CD4-positive, alpha-beta T cell treated with Interleukin-1 beta for 1 hour (primary cell): Measurements from ENCODE around the gene AFAP1L1.

ENCODE experiments used
- DNase-seq, 2 donors: peaks; one replicate each; pipeline ENCODE4 v3.0.0-alpha.2; 2020 to 2022

AFAP1L1 gene

DNA sequence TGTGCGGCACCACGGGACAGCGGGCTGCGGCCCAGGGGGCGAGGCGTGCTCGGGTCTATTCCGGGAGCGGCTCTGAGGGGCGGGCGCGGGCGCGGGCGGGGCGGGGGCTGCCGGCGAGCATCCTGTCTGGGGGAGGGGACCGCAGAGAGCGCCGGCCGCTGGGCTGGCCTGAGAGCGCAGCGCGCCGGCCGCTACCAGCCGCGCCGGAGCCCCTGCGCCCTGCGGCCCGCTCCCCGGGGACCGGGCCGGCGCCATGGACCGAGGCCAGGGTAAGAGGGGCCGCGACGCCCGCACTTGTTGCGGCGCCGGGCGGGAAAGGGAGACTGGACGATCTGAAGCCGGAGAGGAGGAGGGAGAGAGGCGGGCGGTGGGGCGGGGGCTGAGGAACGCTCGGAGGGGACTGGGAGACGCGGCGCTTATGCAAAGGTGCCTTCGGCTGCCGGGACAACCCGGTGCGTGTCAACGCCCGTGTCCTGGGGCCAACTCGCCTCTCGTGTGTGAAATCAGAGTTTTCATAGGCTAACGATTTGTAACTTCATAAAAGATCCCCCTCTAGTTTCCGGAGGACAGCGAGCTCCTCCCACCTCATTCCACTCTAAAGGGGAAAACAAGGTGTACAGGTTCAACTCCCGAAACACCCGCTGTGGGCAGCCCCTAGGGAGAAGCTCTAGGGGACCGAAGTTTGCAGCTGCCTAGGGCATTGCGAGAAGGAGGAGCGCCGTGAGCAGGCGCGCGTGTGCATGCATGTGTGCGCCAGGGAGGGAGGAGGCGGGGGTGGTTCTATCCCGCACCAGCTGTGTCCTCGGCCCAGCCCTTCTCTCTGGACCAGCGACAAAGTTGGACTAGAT is at the start of gene AFAP1L1:
AFAP1L1 (plus strand) TSS at position 144 of the 848 bp plus-strand sequence; CDS start at position 254, 110 bp downstream.
- no peak for DNase-seq

DNA sequence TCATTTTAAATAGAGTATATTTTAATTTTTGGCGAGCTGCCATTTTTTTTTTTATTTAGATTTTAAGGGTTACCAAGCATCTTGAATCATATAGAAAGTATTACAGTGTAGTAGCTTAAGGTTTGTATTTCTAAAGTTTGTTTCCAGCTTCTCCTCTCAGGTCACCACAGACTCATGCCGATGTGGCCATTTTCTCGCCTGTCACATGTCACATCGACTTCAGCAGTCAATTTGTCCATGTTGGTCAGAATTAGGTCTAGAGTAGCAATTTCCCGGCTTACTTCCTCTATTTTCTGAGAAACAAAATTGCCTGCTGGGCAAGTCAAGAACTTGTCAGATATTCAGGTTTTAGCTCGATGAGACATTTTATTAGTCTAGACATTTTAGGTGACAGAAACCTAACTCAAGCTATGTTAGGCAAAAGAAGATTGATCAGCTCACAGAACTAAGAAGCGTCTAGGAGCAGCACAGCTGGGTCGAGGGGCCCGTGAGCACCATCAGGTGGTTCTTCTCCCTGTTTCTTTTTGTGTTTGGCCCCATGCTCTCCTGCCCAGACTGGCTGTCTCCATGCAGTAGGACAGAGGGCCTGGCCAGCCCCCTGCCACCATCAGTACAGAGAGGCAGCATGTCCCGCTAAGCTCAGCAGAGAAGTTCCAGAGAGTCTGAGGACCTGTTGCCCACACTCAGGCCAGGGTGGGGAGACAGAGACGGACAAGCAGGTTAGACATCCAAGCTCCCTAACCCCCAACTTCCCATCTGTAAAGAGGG is 48.4 kb upstream of the AFAP1L1 start:
- DNase-seq, result no peak

DNA sequence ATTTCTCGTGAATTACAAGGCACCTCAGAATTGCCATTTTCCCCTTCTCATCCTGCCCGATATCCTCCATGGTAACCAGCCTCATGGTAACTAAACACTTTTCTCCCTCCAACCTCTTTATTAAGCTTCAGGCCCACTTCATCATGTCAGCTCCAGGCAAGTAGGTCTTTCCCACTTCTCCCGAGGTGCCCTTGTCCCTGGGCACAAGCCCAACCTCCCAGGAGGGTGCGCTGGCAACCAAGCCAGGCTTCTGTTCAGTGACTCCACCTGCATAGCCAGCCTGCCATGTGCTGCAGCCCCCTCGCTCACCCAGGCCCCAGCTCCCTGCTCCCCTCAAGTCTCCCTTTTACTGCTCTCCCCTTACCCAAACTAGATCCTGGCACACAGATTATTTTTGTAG is 47.4 kb upstream of the AFAP1L1 start:
- DNase-seq, result no peak

DNA sequence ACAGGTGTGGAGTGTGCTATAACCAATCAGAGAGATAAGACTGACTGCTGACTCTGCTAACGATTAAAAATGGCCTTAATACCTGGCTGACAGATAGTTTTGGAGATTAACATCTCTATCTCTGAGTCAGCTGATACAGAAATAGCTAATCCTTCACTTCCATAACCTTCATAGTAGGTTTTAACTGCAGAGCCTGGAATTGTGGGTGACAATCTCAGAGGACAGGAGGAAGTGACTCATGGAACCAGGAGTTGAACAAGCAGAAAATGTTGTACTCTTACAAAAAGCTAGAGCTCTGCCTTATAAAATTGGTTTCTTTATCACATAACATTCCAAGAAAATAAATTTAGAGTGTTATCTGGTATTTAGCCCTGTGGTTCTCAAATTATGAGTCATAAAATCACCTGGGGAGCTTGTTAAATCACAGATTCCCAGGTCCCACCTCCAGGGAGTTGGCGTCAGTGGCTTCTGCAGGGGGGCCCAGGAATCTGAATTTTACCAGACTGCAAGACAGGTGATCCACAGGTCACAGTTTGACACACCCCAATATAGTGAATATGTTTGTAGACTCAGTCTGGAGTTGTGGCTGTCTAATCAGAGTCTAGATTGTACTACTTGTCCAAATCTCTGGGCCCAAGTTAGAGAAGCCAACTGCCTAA is 44.4 kb upstream of the AFAP1L1 start:
- no peak for DNase-seq

DNA sequence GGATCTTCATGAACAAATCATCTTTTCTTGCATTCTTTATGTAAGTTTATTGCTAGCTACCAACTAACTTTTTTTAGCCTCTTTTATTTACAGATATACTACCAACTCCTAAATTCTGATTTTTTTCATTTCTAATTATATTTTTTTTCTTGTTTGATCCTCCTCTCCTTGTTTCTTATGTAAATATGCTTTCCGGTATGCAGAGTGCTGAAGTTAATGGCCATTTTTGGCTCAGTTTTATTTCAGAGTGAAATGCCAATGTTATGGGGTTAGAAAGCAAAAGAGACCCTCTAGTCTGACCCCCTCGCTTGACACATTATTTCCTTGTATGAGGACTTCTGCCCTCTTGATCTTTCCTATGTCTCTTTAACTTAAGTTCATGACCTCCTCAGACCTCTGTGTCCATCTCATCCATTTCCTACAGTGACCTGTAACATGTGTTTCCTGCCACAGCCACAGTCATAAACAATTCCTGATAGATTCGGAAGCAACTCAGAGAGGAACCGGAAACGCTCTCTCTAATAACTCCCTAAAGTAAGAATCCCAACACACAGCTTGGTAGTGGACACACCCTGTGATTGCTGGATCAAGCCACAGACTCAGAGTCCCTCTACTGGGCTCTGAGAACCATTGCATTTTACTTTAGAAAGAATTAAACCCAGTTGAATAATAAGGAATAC is 42.9 kb upstream of the AFAP1L1 start:
- DNase-seq, result no peak

DNA sequence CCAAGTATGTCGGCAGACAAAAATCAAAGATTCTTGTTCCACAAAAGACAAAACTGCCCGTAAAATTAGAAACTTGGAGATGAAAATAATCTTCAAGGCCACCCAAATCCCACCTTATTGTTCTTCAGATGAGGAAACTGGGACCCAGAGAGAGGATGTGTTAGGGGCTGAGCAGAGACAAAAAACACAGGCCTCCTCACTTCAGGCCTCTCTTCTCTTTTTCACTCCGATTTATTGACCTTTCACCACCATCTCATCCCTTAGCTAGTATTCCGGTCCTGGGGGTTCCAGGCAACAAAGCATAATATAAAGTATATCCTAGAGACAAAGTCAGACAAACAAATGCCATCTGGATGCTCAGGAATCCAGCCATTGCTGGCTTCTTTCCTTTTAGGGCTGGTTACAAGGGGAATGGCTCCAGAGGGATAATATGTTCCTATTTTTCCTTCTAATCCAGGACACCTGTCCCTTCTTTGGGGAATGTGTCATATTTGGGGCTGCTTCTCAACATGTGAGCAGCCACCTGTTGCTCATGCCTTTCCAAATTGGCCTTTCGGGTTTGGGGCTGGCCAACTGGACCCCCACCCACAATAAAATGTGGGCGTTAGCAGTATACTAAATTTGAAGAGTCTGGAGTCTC is 42.2 kb upstream of the AFAP1L1 start:
- no peak for DNase-seq

DNA sequence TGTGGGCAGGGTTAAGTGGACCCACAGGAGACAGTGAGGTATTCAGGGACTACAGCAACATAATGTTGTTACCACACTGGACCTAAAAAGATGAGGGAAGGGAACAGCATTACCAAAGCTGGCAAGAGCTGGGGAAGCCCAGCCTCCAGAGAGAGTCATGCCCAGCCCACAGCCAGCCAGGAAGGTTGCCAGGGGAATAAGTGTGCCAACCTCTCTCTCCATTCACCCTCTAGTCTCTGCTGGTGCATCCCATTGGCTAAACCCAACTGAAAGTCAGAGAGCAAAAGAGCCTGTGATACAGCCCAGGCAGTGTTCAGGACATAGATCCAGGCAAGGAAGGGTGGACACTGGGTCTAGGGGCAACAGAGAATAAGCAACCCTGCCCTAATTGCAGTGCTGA is 35.8 kb upstream of the AFAP1L1 start:
- no peak for DNase-seq

DNA sequence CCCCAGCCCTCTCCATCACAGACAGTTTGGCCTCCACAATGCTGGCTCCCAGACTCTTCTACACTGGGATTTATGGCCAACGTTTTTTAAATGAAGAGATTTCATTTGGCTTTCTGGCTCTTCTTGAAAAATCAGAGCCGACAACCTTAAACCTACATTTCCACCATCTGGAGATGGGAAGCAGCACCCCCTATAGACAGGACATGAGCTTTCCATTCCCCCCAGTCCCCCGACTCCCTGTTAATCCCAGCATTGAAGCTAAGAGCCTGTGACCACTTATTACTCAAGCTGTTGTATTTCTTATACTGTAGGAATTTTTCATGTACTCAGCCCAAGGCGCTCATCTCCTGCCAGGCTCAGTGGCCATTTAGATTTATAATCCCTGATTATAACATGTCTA is 34.0 kb upstream of the AFAP1L1 start:
- DNase-seq, result no peak

DNA sequence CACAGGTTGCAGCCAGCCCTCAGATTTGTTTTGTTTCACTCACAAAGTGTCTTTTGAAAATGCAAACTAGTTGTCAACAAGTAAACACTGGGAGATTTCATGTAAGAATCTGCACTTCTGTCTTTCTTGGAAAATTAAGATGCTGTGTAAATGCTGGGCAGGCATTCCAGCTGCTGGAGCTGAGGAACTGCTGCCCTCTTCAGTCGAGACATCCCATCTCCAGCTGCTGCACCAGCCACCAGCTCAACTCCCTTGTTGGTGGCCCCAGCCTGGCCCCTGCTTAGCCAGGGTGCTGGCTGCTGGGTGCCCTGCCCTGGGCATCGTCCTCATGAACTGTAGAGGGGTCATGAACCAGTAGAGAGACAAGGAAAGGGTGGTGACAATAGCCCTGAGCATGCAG is 33.1 kb upstream of the AFAP1L1 start:
- no peak for DNase-seq

DNA sequence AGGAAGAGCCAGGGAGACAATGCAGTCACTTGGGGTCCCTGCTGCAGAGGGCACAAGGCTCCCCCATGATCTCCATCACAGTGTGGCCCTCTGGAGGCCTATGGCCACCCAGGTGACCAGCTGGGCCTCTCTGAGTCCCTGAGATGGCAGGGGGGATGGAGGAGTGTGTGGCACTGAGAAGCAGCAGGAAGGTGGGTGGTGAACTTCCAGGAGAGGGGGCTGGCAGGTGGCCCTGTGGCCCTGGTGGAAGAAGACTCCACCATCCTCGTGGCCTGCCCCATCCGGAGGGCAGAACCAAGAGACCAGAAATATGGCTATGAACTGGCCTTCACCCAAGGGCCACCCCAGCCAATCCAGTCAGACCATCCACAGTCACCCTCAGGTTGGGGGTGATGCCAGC is 31.7 kb upstream of the AFAP1L1 start:
- DNase-seq, result no peak

DNA sequence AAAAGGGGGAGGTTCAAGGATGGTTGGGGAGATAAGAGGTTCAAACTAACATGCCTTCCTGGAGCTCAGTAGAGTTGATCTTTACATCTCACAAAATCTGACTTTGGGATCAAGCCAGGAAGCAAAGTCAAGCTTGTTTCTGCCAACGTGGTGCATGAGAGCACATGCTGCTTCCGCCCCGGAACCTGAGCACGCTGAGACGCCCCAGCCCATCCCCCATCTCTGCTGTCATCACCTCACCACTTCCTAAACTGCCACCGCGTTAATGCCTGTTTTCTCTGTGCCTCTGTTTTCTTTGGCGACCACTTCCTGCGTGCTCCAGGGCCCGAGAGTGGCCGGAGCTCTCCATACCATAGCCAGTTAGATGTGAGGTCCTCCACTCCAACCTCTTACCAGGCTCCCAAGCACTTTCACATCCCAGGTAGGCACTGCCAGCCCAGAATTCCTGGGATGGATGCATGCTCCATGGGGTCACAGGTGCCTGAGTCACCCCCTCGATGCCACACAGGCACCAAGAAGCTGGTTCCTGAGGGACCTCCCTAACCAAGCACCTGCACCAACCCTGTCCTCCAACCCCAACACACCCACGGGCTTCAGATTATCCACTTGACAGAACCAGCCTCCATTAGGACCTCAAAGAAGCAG is 31.2 kb upstream of the AFAP1L1 start:
- DNase-seq, result peak; percentile 67 to 74

DNA sequence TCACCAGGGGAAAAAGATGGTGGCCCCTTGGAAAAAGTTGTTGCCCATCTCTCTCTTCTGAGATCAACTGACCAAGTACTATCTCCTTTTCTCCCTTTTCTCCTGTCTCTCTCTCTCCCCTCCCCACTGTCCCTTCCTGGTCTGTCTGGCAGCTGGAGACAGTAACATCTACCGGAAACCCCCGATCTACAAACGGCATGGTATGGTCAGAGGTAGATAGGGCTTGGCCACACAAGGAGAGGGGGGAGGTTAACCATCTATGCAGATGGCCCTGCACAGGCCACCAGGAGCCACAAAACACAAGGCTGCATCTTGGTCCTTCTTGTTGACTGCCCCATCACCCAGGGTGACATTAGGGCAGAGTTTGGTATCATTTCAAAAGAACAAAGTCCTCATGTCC is 29.3 kb upstream of the AFAP1L1 start:
- DNase-seq, result no peak

DNA sequence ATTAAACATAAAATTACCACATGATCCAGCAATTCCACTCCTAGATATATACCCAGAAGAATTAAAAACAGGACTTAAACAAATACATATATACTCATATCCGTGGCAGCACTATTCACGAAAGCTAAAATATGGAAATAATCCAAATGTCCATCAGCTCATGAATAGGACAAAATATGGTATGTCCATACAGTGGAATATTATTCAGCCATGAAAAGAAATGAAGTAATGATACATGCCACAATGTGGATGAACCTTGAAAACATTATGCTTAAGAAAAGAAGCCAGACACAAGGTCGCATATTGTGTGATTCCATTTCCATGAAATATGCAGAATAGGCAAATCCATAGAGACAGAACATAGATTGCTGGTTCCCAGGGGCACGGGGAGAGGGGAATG is 24.8 kb upstream of the AFAP1L1 start:
- DNase-seq, result no peak

DNA sequence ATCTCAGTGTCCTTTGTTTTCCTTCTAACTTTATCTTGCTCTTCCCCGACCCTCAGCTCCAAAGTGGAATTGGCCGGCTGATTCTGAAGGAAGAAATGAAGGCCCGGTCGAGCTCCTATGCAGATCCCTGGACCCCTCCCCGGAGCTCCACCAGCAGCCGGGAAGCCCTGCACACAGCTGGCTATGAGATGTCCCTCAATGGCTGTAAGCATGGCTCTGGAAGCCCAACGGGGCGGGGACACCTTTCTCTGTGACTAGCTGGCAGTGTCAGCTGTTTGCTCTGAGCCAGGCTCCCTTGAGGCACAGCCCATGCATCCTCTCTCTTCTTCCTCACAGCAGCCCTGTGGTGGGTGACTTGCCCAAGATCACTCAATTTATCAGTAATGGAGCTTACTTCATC is 23.9 kb upstream of the AFAP1L1 start:
- DNase-seq, result no peak

DNA sequence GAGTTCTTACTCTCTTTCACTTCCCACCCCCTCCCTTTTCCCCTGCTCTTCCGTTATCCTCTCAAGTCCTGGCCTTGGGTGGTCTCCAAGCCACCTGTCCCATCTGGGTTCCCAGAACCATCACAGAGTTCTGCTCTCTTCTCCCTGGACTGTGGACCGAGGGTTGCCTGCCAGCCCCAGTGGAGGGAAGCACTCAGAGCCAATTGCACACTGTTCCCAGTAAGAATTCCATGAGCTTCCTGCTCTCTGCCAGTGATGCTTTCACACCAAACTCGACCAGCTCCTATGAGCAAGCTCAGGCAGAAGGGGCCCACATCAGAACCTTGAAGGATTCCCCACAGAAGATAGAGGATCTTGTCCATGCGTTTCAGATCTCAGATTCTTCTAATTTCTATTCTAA is 20.1 kb upstream of the AFAP1L1 start:
- no peak for DNase-seq

DNA sequence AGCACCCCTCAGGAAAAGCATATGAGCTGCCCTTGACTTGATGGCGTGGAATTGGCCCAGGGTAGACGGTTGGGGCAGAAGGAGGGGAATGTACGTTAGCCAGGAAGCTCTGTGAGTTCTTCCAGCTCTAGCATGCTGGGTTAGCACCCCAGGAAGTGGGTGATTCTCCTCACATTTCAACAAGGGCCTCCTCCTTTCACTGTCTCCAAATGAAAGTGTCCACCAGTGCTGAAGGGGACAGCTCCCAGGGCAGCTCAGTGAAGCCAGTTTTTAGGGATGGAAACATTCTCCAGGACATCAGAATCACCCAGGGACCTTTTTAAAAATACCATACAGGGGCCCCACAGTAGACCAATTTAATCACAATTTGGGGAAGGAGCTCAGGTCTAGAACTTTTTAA is 17.2 kb upstream of the AFAP1L1 start:
- DNase-seq, result no peak

DNA sequence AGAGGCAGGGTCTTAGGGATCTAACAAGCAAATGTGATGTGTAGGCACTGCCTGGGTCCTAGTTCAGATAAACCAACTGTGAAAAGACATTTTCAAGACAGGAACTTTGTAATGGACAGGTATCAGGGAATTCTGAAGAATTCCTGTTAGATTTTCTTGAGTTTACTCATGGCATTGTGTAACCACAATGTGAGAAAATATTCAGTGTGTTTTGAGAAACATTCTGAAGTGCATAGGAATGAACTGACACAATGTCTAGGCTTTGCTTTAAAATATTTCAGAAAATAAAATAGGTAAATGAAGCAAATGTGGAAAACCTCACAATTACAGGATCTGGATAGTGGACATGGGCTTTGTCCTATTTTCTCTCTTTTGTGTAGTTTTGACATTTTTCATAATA is 15.2 kb upstream of the AFAP1L1 start:
- DNase-seq, result no peak

DNA sequence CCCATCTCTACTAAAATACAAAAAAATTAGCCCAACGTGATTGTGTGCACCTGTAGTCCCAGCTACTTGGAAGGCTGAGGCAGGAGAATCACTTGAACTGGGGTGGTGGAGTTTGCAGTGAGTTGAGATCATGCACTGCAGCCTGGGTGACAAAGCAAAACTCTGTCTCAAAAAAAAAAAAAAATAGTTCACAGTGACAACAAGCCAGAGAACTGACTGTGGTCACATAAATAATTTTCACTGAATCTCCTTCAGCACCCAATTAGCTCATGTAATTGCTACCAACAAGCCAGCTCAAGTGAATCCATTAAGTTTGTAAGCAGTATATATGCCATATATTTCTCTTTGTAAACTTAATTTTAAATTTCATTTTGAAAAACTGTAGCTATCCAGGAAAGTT is 14.5 kb upstream of the AFAP1L1 start:
- no peak for DNase-seq

DNA sequence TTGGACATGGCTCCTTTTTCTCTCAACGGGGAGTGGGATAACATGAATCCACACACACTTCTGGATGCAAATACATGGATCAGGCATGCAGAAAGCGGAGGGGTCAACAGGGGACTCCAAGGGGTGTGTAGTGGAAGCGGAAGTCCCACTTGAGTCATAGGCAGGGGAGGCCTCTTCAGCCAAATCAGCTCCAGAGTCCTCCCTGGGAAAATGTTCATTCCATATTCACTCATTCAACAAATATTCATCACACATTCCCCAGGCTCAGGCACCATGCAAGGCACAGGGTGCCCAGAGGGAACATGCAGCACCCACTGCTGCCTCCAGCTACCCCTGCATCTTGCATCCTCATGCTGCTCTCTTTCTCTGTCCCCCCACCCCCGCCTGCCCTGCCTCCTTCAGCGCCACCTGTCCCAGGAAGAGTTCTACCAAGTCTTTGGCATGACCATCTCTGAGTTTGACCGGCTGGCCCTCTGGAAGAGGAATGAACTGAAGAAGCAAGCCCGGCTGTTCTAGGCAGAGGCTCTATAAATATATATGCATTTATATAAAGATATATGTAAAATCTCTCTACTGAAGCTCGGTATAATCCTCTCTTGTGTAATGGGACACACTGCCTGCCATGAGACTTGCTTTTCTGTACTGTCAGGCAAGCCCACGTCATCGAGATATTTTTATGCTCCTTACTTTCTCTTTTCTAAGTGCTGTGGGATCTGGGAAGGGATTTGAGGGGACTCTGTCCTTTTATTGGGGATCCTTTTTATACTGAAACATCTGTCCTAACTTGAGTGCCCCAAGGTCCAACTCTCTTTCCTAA is 13.6 kb upstream of the AFAP1L1 start:
- DNase-seq, result no peak

DNA sequence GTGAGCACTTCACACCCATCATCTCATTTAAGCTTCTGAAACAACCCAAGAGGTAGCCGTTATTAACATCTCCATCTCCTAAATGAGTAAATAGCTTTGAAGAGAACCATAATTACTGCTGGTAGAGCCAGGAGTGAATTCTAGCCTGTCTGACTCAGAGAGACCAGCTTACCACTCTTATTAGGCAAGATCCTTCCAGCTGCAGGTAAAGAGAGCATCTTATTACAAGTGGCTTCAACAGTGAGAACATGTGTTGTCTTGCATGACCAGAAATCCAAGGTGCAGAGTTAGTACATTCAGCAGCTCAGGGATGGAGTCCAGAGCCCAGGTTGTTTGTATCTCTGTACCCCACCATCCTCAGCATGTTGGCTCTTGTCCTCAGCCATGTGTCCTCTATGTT is 10.9 kb upstream of the AFAP1L1 start:
- DNase-seq, result no peak

DNA sequence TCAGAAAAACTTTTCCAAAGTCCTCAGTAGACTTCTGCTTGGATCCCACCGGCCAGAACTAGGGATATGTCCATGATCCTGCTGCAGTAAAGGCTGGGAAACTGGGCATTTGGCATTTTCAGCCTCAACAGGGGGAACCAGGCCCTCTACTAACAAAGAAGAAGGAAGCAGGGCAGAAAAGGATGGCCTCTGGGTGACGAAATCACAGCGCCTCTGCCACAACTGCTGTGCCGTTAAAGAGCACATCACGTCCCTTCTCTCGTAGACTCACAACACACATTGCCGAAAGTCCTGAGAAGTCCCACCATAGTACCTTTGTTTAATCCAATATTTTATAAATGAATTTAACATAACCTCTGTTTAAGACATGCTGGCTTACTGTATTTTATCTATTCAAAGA is 10.4 kb upstream of the AFAP1L1 start:
- no peak for DNase-seq
